Measurements from ENCODE around the gene SERPINB3.

DNA sequence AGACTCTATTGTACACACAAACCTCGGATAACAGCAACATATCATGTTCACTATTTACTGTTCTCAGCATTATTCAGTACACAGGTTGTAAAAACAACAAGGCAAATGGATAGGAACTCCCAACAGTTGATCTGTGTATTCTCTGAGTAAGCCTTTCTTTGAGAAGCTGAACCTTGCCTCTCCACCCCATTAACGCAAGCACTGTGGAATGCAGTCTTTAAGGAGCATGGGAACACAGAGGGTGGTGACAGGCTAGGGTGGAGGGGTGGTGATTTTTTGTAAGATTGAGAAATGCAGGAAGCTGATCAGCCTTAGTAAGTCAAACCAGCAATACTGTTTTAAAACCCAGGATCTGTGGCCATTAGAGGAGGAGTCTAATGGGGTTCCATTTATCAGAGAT, 21.5 kb upstream of the SERPINB3 start:
- TF ChIP-seq, protein P1, sequence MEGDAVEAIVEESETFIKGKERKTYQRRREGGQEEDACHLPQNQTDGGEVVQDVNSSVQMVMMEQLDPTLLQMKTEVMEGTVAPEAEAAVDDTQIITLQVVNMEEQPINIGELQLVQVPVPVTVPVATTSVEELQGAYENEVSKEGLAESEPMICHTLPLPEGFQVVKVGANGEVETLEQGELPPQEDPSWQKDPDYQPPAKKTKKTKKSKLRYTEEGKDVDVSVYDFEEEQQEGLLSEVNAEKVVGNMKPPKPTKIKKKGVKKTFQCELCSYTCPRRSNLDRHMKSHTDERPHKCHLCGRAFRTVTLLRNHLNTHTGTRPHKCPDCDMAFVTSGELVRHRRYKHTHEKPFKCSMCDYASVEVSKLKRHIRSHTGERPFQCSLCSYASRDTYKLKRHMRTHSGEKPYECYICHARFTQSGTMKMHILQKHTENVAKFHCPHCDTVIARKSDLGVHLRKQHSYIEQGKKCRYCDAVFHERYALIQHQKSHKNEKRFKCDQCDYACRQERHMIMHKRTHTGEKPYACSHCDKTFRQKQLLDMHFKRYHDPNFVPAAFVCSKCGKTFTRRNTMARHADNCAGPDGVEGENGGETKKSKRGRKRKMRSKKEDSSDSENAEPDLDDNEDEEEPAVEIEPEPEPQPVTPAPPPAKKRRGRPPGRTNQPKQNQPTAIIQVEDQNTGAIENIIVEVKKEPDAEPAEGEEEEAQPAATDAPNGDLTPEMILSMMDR (IDR thresholded peaks at IDR 0.05): no peak
- no peak for TF ChIP-seq EP300 (IDR thresholded peaks at IDR 0.05)

All from stomach (tissue), 4 donors.